SK-N-SH (cell line): ENCODE results near the gene RASA4B. TPM values are rescaled to one million over a fixed set of nuclear protein-coding genes. Genes with fewer than 3 reads are reported as not detected.

Source experiments
- CTCF ChIA-PET: fragments of 300-600, 350-600 bp; formaldehyde crosslinking; extraction: SDS; loops from one replicate; lab custom pipeline; 2021; lab: Yijun Ruan, JAX
- POLR2A ChIA-PET: fragments of 350-600 bp; sonication (Branson Sonifier 250); formaldehyde crosslinking; extraction: SDS; loops from one replicate; lab custom pipeline; 2020; ENCODE audit warnings: antibody characterized with exemption, inconsistent platforms; lab: Yijun Ruan, JAX
- DNase-seq: peaks from one replicate; pipeline ENCODE4 v3.0.0; 2012
- H2AFZ ChIP-seq: fragments of 200-600 bp; sonication (generic); 2 replicates; pipeline ENCODE4 v1.8.1; 2016; ENCODE audit warnings: antibody characterized with exemption, mild to moderate bottlenecking, low read depth
- H3F3A ChIP-seq: fragments of 200-600 bp; sonication (generic); replicated peaks from 2 replicates; pipeline ENCODE3; 2016; ENCODE audit warnings: antibody characterized with exemption, mild to moderate bottlenecking; ENCODE audit not compliant: insufficient read depth
- H3K27ac ChIP-seq, 2 experiments: fragments of 200-500 bp in 1 of 2; fragments of 200-600 bp in 1 of 2; sonication (Bioruptor generic) in 1 of 2; sonication (generic), shearing (Covaris generic) in 1 of 2; 2 replicates each; pipeline versions ENCODE4 v1.5.1 to v1.6.1; 2014 to 2016; ENCODE audit warnings: low read depth in 2 of 2, inconsistent platforms in 1 of 2, low read length in 1 of 2, mild to moderate bottlenecking in 1 of 2, mixed read lengths in 1 of 2
- H3K27me3 ChIP-seq: fragments of 200-600 bp; sonication (generic), shearing (Covaris generic); 2 replicates; pipeline ENCODE4 v1.6.1; 2016; ENCODE audit warnings: mixed run types; ENCODE audit not compliant: insufficient read depth
- H3K36me3 ChIP-seq, 2 experiments: fragments of 200-500 bp in 1 of 2; fragments of 200-600 bp in 1 of 2; sonication (Bioruptor generic) in 1 of 2; sonication (generic) in 1 of 2; replicated peaks in 1 of 2; 2 replicates each; pipeline versions ENCODE3 to v1.5.1; 2014 to 2016; ENCODE audit warnings: low read length in 1 of 2, mild to moderate bottlenecking in 1 of 2; ENCODE audit not compliant: insufficient read depth in 2 of 2, control insufficient read depth in 1 of 2
- H3K4me1 ChIP-seq, 2 experiments: fragments of 200-500 bp in 1 of 2; fragments of 200-600 bp in 1 of 2; sonication (Bioruptor generic) in 1 of 2; sonication (generic), shearing (Covaris generic) in 1 of 2; 2 replicates each; pipeline versions ENCODE4 v1.5.1 to v1.6.1; 2014 to 2016; ENCODE audit warnings: low read depth in 1 of 2, low read length in 1 of 2, mixed run types in 1 of 2; ENCODE audit not compliant: insufficient read depth in 2 of 2, control insufficient read depth in 1 of 2
- H3K4me2 ChIP-seq: fragments of 200-600 bp; sonication (generic), shearing (Covaris generic); 2 replicates; pipeline ENCODE4 v1.6.1; 2017; ENCODE audit warnings: mixed run types
- H3K4me3 ChIP-seq, 2 experiments: fragments of 200-500 bp in 1 of 2; fragments of 200-600 bp in 1 of 2; sonication (Bioruptor generic) in 1 of 2; sonication (generic), shearing (Covaris generic) in 1 of 2; 2 replicates each; pipeline versions ENCODE4 v1.5.1 to v1.8.1; 2014 to 2016; ENCODE audit warnings: low read depth in 2 of 2, inconsistent platforms in 1 of 2, low read length in 1 of 2, mild to moderate bottlenecking in 1 of 2, mixed read lengths in 1 of 2, moderate library complexity in 1 of 2
- H3K79me2 ChIP-seq: fragments of 200-600 bp; sonication (generic); 2 replicates; pipeline ENCODE4 v1.8.1; 2017; ENCODE audit warnings: mild to moderate bottlenecking; ENCODE audit not compliant: insufficient read depth
- H3K9ac ChIP-seq: fragments of 200-600 bp; sonication (generic); 2 replicates; pipeline ENCODE4 v1.6.1; 2017; ENCODE audit warnings: mixed run types
- H3K9me2 ChIP-seq: fragments of 200-600 bp; sonication (generic); 2 replicates; pipeline ENCODE4 v1.6.1; 2017; ENCODE audit warnings: mixed run types
- H3K9me3 ChIP-seq: fragments of 200-600 bp; sonication (generic); 2 replicates; pipeline ENCODE4 v1.6.1; 2017; ENCODE audit warnings: mixed run types, mild to moderate bottlenecking, moderate library complexity
- H4K20me1 ChIP-seq: fragments of 200-600 bp; sonication (generic); 2 replicates; pipeline ENCODE4 v1.6.1; 2017; ENCODE audit warnings: mild to moderate bottlenecking, mixed run types; ENCODE audit not compliant: insufficient read depth
- EZH2phosphoT487 ChIP-seq: fragments of 200-600 bp; sonication (generic); IDR thresholded peaks from 2 replicates; pipeline ENCODE4 v1.6.1; 2017; ENCODE audit warnings: low read depth, mixed run types, mild to moderate bottlenecking, antibody characterized with exemption, moderate library complexity, borderline replicate concordance
- GABPA ChIP-seq: IDR thresholded peaks from 2 replicates; pipeline ENCODE4 v1.4.0; 2012; ENCODE audit warnings: low read depth, mild to moderate bottlenecking
- MEF2A ChIP-seq: IDR thresholded peaks from 2 replicates; pipeline ENCODE4 v1.4.0; 2012; ENCODE audit warnings: low read depth, borderline replicate concordance
- NFIC ChIP-seq: IDR thresholded peaks from 2 replicates; pipeline ENCODE4 v1.4.0; 2012; ENCODE audit warnings: borderline replicate concordance
- NRF1 ChIP-seq: IDR thresholded peaks from 2 replicates; pipeline ENCODE4 v1.6.1; 2012; ENCODE audit warnings: low read depth, mild to moderate bottlenecking, low read length
- RAD21 ChIP-seq: IDR thresholded peaks from 2 replicates; pipeline ENCODE4 v1.6.1; 2012; ENCODE audit warnings: mild to moderate bottlenecking, low read length
- RCOR1 ChIP-seq: fragments of 150-350 bp; IDR thresholded peaks from 2 replicates; pipeline ENCODE4 v1.6.1; 2017; ENCODE audit warnings: antibody characterized with exemption, low read length
- SIN3A ChIP-seq: IDR thresholded peaks from 2 replicates; pipeline ENCODE4 v1.6.1; 2012; ENCODE audit warnings: low read depth, mild to moderate bottlenecking, low read length, moderate library complexity, borderline replicate concordance
- TAF1 ChIP-seq: IDR thresholded peaks from 2 replicates; pipeline ENCODE4 v1.6.1; 2012; ENCODE audit warnings: low read depth, mild to moderate bottlenecking, low read length, moderate library complexity, borderline replicate concordance
- TEAD4 ChIP-seq: IDR thresholded peaks from 2 replicates; pipeline ENCODE4 v1.4.0; 2012; ENCODE audit warnings: mild to moderate bottlenecking, borderline replicate concordance; ENCODE audit not compliant: insufficient read depth
- YY1 ChIP-seq: IDR thresholded peaks from 2 replicates; pipeline ENCODE4 v1.4.0; 2012; ENCODE audit warnings: low read depth, mild to moderate bottlenecking
- WGBS: methylation state at CpG from one replicate; pipeline ENCODE4 v1.1.6; 2017; ENCODE audit warnings: low lambda C conversion rate; 5-methylcytosine and 5-hydroxymethylcytosine counted together
- polyA plus RNA-seq, 3 experiments: library from polyadenylated mRNA; depleted of rRNA; stranded (reverse); fragments of >200 nt; gene quantifications; 2 replicates each; pipeline ENCODE4 v1.2.3, GENCODE V29; 2012
- TF ChIP-seq, protein P1 (sequence below): IDR thresholded peaks from 2 replicates; pipeline ENCODE4 v1.4.0; 2012; ENCODE audit warnings: low read depth, borderline replicate concordance
- TF ChIP-seq, protein P2 (sequence below): fragments of 150-350 bp; IDR thresholded peaks from 2 replicates; pipeline ENCODE4 v1.6.1; 2016; ENCODE audit warnings: mild to moderate bottlenecking, low read depth, low read length
- TF ChIP-seq, protein P3 (sequence below): fragments of 200-600 bp; sonication (generic); IDR thresholded peaks from 2 replicates; pipeline ENCODE4 v1.6.1; 2017; ENCODE audit warnings: antibody characterized with exemption, mild to moderate bottlenecking, moderate library complexity

RASA4B gene
- polyA plus RNA-seq, 1 of the 3 experiments (the other 2 are of a cell fraction), result 19.5 TPM

DNA sequence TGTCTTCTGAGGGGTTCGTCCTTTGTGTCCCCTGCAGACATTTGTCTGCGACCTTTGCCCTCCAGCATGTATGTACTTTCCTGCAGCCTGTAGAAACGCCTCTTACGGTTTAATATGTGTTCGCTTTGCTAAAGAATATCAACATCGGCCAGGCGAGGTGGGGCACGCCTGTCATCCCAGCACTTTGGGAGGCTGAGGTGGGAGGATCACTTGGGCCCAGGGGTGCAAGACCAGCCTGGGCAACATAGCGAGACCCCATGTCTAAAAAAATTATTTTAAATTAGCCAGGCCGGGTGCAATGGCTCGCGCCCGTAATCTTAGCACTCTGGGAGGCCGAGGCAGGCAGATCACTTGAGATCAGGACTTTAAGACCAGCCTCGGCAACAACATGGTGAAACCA is 68.4 kb downstream of the RASA4B start:
- Histone ChIP-seq H3F3A (peaks cover 10% of the 10 kb centered on the region), H3K79me2 (no peaks in the 10 kb centered on the region; the same call in 1 of the 2 replicates), H4K20me1 (no peaks in the 10 kb centered on the region), H3K4me1 (peaks cover 0 to 10% of the 10 kb centered on the region in 2 experiments; a peak in 1 of 4 replicates), H3K4me2 (no peak overlapping the region), H2AFZ (no peak overlapping the region), H3K27ac (no peak overlapping the region), H3K27me3 (no peaks in the 10 kb centered on the region), H3K9ac (no peak overlapping the region), H3K36me3 (peaks cover 20 to 33% of the 10 kb centered on the region in 2 experiments), H3K4me3 (no peak overlapping the region), H3K9me3 (no peaks in the 10 kb centered on the region), H3K9me2 (no peaks in the 10 kb centered on the region)
- POLR2A ChIA-PET, result interaction anchor here (0.7 kb wide), 1 partner anchor 15 kb away, joined by 9 read pairs; no protein-coding TSS in a partner anchor
- WGBS, result 95% methylated on average over 15 of the region's 15 CpGs
- no peak for TF ChIP-seq TAF1
- TF ChIP-seq SIN3A, result no peak
- no peak for TF ChIP-seq MEF2A
- no peak for TF ChIP-seq RCOR1
- TF ChIP-seq GABPA, result no peak
- no peak for TF ChIP-seq TEAD4
- no peak for TF ChIP-seq RAD21
- no peak for TF ChIP-seq NFIC
- TF ChIP-seq, protein P1, sequence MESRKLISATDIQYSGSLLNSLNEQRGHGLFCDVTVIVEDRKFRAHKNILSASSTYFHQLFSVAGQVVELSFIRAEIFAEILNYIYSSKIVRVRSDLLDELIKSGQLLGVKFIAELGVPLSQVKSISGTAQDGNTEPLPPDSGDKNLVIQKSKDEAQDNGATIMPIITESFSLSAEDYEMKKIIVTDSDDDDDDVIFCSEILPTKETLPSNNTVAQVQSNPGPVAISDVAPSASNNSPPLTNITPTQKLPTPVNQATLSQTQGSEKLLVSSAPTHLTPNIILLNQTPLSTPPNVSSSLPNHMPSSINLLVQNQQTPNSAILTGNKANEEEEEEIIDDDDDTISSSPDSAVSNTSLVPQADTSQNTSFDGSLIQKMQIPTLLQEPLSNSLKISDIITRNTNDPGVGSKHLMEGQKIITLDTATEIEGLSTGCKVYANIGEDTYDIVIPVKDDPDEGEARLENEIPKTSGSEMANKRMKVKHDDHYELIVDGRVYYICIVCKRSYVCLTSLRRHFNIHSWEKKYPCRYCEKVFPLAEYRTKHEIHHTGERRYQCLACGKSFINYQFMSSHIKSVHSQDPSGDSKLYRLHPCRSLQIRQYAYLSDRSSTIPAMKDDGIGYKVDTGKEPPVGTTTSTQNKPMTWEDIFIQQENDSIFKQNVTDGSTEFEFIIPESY, result no peak
- TF ChIP-seq, protein P2, sequence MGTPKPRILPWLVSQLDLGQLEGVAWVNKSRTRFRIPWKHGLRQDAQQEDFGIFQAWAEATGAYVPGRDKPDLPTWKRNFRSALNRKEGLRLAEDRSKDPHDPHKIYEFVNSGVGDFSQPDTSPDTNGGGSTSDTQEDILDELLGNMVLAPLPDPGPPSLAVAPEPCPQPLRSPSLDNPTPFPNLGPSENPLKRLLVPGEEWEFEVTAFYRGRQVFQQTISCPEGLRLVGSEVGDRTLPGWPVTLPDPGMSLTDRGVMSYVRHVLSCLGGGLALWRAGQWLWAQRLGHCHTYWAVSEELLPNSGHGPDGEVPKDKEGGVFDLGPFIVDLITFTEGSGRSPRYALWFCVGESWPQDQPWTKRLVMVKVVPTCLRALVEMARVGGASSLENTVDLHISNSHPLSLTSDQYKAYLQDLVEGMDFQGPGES, result no peak
- TF ChIP-seq EZH2phosphoT487, result no peak
- no peak for TF ChIP-seq YY1
- no peak for TF ChIP-seq NRF1
- TF ChIP-seq, protein P3, sequence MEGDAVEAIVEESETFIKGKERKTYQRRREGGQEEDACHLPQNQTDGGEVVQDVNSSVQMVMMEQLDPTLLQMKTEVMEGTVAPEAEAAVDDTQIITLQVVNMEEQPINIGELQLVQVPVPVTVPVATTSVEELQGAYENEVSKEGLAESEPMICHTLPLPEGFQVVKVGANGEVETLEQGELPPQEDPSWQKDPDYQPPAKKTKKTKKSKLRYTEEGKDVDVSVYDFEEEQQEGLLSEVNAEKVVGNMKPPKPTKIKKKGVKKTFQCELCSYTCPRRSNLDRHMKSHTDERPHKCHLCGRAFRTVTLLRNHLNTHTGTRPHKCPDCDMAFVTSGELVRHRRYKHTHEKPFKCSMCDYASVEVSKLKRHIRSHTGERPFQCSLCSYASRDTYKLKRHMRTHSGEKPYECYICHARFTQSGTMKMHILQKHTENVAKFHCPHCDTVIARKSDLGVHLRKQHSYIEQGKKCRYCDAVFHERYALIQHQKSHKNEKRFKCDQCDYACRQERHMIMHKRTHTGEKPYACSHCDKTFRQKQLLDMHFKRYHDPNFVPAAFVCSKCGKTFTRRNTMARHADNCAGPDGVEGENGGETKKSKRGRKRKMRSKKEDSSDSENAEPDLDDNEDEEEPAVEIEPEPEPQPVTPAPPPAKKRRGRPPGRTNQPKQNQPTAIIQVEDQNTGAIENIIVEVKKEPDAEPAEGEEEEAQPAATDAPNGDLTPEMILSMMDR, result no peak
- CTCF ChIA-PET, result interaction anchor here (2.3 to 5.5 kb wide), 4 partner anchors 9 to 45 kb away, joined by 11 to 40 read pairs (median 31); no protein-coding TSS in a partner anchor
- DNase-seq, result no peak
